Activated T-cell treated with anti-CD3 and anti-CD28 coated beads, Interleukin-2, amount 50 U/mL, for 4 hours (primary cell): ENCODE data around the gene IRAK3. TPM values are rescaled to one million over a fixed set of nuclear protein-coding genes. Genes with fewer than 3 reads are reported as not detected.

Source experiments
- ATAC-seq, 2 donors: fragments of 200-7000 bp; cut with Tn5 transposase; one replicate each; pipeline ENCODE4 v1.10.0; 2021
- DNase-seq: peaks from one replicate; pipeline ENCODE4 v3.0.0-alpha.2; 2020
- H3K27me3 Mint-ChIP-seq: one replicate; pipeline ENCODE4 v1.8.0; 2021; ENCODE audit warnings: low read depth, mixed read lengths
- H3K36me3 Mint-ChIP-seq: one replicate; pipeline ENCODE4 v1.8.0; 2022; ENCODE audit warnings: mixed read lengths; ENCODE audit not compliant: insufficient read depth
- H3K4me1 Mint-ChIP-seq: one replicate; pipeline ENCODE4 v1.8.0; 2021; ENCODE audit warnings: low read depth, mixed read lengths
- H3K4me3 Mint-ChIP-seq: one replicate; pipeline ENCODE4 v1.8.0; 2021; ENCODE audit warnings: mild to moderate bottlenecking, moderate library complexity, mixed read lengths
- H3K9me3 Mint-ChIP-seq: one replicate; pipeline ENCODE4 v1.8.0; 2021; ENCODE audit warnings: mixed read lengths
- total RNA-seq, 3 donors: library from RNA; stranded (reverse); gene quantifications; one replicate each; pipeline ENCODE4 v1.2.1, GENCODE V29; 2021

IRAK3 gene
- total RNA-seq, 3 donors from 2014 or later: 0.13 to 0.22 (median 0.18) TPM

DNA sequence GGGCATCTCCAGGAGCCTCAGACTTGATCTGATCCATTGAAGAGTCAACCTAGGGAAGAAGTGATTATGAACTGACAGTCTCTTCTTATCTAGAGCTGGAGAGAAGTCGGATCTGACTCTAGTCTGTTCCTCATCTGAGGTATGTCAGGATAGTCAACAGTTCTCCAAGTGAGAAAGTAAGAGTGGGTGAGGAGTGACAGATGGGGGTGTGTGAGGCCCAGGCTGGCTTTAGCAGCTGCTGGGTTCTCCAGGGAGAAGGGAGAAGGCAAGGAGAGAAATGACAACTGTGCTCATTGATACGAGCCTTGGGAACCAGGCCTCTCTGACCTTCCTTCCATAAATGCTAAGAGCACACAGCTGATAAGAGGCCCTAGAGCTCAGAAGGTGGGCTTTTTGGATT, 53.3 kb downstream of the IRAK3 start:
- no peaks in the 10 kb centered on the region for H3K36me3 Mint-ChIP-seq
- no peak overlapping the region for H3K4me3 Mint-ChIP-seq
- no peaks in the 10 kb centered on the region for H3K4me1 Mint-ChIP-seq
- no peaks in the 10 kb centered on the region for H3K9me3 Mint-ChIP-seq
- DNase-seq (no peak), ATAC-seq (no peak)
- peaks cover 23% of the 10 kb centered on the region for H3K27me3 Mint-ChIP-seq

GRCh38 chr12:66243911-66244310, 54.9 kb downstream of the IRAK3 start:
- Mint-ChIP-seq H3K4me1 (no peaks in the 10 kb centered on the region), H3K27me3 (peaks cover 15% of the 10 kb centered on the region), H3K4me3 (no peak overlapping the region), H3K9me3 (no peaks in the 10 kb centered on the region), H3K36me3 (no peaks in the 10 kb centered on the region)
- DNase-seq: no peak
- no peak for ATAC-seq

DNA sequence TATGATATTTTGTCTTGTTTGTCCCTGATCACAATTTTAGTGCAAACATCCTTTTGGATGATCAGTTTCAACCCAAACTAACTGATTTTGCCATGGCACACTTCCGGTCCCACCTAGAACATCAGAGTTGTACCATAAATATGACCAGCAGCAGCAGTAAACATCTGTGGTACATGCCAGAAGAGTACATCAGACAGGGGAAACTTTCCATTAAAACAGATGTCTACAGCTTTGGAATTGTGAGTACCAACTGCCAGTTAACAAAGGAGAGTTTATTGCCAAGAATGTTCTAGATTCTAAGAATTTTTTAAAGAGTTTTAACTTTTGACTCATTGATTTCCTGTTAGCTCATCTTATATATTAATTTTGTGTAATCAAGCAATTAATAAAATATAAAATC, 55.4 kb downstream of the IRAK3 start:
- H3K36me3 Mint-ChIP-seq: no peaks in the 10 kb centered on the region

GRCh38 chr12:66247741-66248140, 58.7 kb downstream of the IRAK3 start:
- H3K27me3 Mint-ChIP-seq: peaks cover 2% of the 10 kb centered on the region
- H3K4me1 Mint-ChIP-seq: no peaks in the 10 kb centered on the region
- no peak for ATAC-seq
- H3K9me3 Mint-ChIP-seq: no peaks in the 10 kb centered on the region
- H3K36me3 Mint-ChIP-seq: no peaks in the 10 kb centered on the region
- H3K4me3 Mint-ChIP-seq: no peak overlapping the region
- DNase-seq: no peak

More for the DNA sequence above, 55.4 kb downstream of the IRAK3 start:
- H3K4me1 Mint-ChIP-seq: no peaks in the 10 kb centered on the region
- peaks cover 15% of the 10 kb centered on the region for H3K27me3 Mint-ChIP-seq
- H3K4me3 Mint-ChIP-seq: no peak overlapping the region
- ATAC-seq (no peak), DNase-seq (no peak)
- no peaks in the 10 kb centered on the region for H3K9me3 Mint-ChIP-seq

GRCh38 chr12:66251049-66251448, 62.0 kb downstream of the IRAK3 start:
- H3K27me3 Mint-ChIP-seq: peaks cover 4% of the 10 kb centered on the region
- H3K9me3 Mint-ChIP-seq: no peaks in the 10 kb centered on the region
- H3K4me3 Mint-ChIP-seq: no peak overlapping the region
- no peak for ATAC-seq
- no peaks in the 10 kb centered on the region for H3K4me1 Mint-ChIP-seq
- no peak for DNase-seq
- H3K36me3 Mint-ChIP-seq: no peaks in the 10 kb centered on the region

GRCh38 chr12:66252771-66253170, 63.8 kb downstream of the IRAK3 start:
- H3K9me3 Mint-ChIP-seq: no peaks in the 10 kb centered on the region
- H3K36me3 Mint-ChIP-seq: no peaks in the 10 kb centered on the region
- H3K4me1 Mint-ChIP-seq: no peaks in the 10 kb centered on the region
- DNase-seq (no peak), ATAC-seq (no peak)
- H3K27me3 Mint-ChIP-seq: peaks cover 4% of the 10 kb centered on the region
- H3K4me3 Mint-ChIP-seq: no peak overlapping the region

- Mint-ChIP-seq H3K36me3 (no peaks in the 10 kb centered on the region), H3K4me3 (no peak overlapping the region), H3K27me3 (peaks cover 2% of the 10 kb centered on the region), H3K9me3 (no peaks in the 10 kb centered on the region), H3K4me1 (no peaks in the 10 kb centered on the region)
- DNase-seq (no peak), ATAC-seq (no peak)
Measured at GRCh38 chr12:66255737-66256136, 66.7 kb downstream of the IRAK3 start.

- Mint-ChIP-seq H3K4me1 (no peaks in the 10 kb centered on the region), H3K9me3 (no peaks in the 10 kb centered on the region), H3K4me3 (no peak overlapping the region), H3K36me3 (no peaks in the 10 kb centered on the region), H3K27me3 (peaks cover 2% of the 10 kb centered on the region)
- DNase-seq (no peak), ATAC-seq (no peak)
Measured at GRCh38 chr12:66258011-66258410, 69.0 kb downstream of the IRAK3 start.

GRCh38 chr12:66262737-66263136, 73.7 kb downstream of the IRAK3 start:
- Mint-ChIP-seq H3K4me3 (no peak overlapping the region), H3K27me3 (no peaks in the 10 kb centered on the region), H3K4me1 (no peaks in the 10 kb centered on the region), H3K9me3 (no peaks in the 10 kb centered on the region), H3K36me3 (no peaks in the 10 kb centered on the region)
- ATAC-seq (no peak), DNase-seq (no peak)

DNA sequence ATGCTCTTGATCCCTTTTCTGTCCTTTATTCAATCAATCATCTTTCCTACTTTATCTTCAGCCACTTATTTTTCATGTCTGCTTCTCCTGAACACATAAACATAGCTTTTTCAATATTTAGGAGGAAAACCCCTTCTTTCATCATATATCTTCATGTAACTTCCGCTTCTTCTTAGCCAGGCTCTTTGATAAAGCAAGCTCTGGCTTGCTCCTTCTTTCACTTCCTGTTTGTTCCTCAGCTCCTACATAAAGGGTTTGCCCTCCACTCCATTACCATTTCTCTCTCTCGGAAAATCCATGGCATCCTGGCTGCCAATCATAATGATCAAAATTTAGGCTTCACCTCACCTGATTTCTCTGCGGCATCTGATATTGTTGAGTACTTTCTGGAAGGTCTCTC, 79.5 kb downstream of the IRAK3 start:
- Mint-ChIP-seq H3K36me3 (no peaks in the 10 kb centered on the region), H3K9me3 (no peaks in the 10 kb centered on the region), H3K4me1 (peaks cover 2% of the 10 kb centered on the region), H3K27me3 (no peaks in the 10 kb centered on the region), H3K4me3 (no peak overlapping the region)
- ATAC-seq (no peak), DNase-seq (no peak)

- no peaks in the 10 kb centered on the region for H3K36me3 Mint-ChIP-seq
- ATAC-seq: no peak
- no peaks in the 10 kb centered on the region for H3K9me3 Mint-ChIP-seq
- no peak for DNase-seq
- no peaks in the 10 kb centered on the region for H3K27me3 Mint-ChIP-seq
- H3K4me1 Mint-ChIP-seq: peaks cover 2% of the 10 kb centered on the region
- H3K4me3 Mint-ChIP-seq: no peak overlapping the region
Measured at GRCh38 chr12:66269142-66269541, 80.1 kb downstream of the IRAK3 start.

- H3K27me3 Mint-ChIP-seq: no peaks in the 10 kb centered on the region
- no peaks in the 10 kb centered on the region for H3K36me3 Mint-ChIP-seq
- no peaks in the 10 kb centered on the region for H3K9me3 Mint-ChIP-seq
- ATAC-seq (peak; percentile 37 to 54), DNase-seq (no peak)
- H3K4me3 Mint-ChIP-seq: no peak overlapping the region
- H3K4me1 Mint-ChIP-seq: peaks cover 2% of the 10 kb centered on the region
Measured at GRCh38 chr12:66269757-66270383, 80.9 kb downstream of the IRAK3 start.

GRCh38 chr12:66270613-66271012, 81.6 kb downstream of the IRAK3 start:
- DNase-seq (no peak), ATAC-seq (no peak)
- no peaks in the 10 kb centered on the region for H3K9me3 Mint-ChIP-seq
- H3K4me3 Mint-ChIP-seq: no peak overlapping the region
- no peaks in the 10 kb centered on the region for H3K36me3 Mint-ChIP-seq
- peaks cover 2% of the 10 kb centered on the region for H3K4me1 Mint-ChIP-seq
- no peaks in the 10 kb centered on the region for H3K27me3 Mint-ChIP-seq

DNA sequence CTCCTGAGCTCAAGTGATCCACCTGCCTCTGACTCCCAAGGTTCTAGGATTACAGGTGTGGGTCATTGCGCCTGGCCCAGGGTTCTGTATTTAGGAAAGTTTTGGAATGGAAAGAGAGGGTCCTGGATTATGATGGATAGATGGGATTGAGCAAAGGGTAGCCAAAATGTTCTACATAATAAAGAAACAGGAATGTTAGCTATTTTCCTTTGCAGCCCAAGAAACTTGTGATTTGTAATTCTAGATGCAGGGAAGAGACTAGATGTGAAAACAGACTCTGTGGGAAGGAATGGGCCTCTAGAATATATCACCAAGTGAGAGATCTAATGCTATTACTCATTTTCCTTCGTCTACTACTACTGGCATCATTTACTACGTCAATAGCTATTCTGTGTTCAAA, 83.6 kb downstream of the IRAK3 start:
- Mint-ChIP-seq H3K36me3 (no peaks in the 10 kb centered on the region), H3K4me1 (peaks cover 6% of the 10 kb centered on the region), H3K9me3 (no peaks in the 10 kb centered on the region), H3K4me3 (no peak overlapping the region), H3K27me3 (no peaks in the 10 kb centered on the region)
- ATAC-seq (no peak), DNase-seq (no peak)

DNA sequence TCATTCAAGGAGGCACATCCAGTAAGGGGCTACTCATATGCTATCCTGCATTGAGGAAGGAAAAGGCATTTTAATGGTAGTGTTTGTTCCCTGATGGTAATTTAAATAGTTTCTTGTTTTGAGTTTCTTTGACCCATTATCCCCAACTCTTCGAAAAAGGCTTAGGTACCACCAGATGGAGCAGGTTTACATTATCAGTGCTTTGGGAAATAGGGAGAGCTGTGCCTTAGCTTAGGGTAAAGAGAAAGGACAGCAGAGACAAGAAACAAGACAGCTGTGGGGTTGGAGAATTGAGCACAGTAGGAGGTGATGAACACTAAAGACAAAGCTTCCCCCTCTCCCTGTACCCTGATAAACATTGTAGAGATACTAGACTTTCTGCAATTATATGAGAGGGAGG, 84.1 kb downstream of the IRAK3 start:
- H3K4me1 Mint-ChIP-seq: peaks cover 6% of the 10 kb centered on the region

DNA sequence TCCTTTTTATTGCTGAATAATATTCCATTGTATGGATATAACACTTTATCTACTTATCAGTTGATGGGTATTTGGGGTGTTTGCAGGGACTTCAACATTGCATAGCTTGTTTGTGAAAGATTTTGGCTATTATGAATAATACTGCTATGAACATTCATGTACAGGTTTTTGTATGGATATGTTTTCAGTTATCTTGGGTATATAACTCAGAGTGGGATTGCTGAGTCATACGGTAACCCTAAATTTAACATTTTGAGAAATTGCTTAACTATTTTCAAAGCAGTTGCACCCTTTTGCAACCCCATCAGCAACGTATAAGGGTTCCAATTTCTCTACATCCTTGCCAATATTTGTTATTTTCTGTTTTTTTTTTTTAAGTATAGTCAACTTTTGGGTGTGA, 86.0 kb downstream of the IRAK3 start:
- DNase-seq (no peak), ATAC-seq (no peak)
- no peaks in the 10 kb centered on the region for H3K27me3 Mint-ChIP-seq

More for the DNA sequence above, 84.1 kb downstream of the IRAK3 start:
- ATAC-seq: no peak
- Mint-ChIP-seq H3K27me3 (no peaks in the 10 kb centered on the region), H3K36me3 (no peaks in the 10 kb centered on the region), H3K4me3 (no peak overlapping the region), H3K9me3 (no peaks in the 10 kb centered on the region)
- no peak for DNase-seq

More for the DNA sequence above, 86.0 kb downstream of the IRAK3 start:
- Mint-ChIP-seq H3K36me3 (no peaks in the 10 kb centered on the region), H3K4me1 (peaks cover 18% of the 10 kb centered on the region), H3K9me3 (no peaks in the 10 kb centered on the region), H3K4me3 (no peak overlapping the region)
